ENCODE data around the gene CMIP.
A peak's percentile ranks its signal among the peaks of the same experiment; 100 is the strongest.

Gene CMIP

DNA sequence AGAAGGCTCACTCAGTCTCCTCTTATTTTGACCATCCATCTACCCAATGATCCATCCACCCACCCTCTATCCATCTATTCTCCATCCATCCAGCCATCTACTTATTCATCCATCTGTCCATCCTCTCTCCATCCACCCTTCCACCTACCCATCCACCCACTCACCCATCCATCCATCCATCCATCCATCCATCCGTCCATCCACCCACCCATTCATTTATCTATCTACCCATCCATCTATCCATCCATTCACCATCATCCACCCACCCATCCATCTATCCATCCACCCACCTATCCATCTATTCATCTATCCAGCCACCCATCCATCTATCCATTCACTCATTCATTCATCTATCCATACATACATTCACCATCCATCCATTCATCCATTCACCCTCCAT is 288.7 kb downstream of the CMIP start:
- DNase-seq, result no peak
- H3K14ac ChIP-seq (ENCODE audit: low read length), result no peak overlapping the region
- H3K79me2 ChIP-seq (ENCODE audit: control insufficient read depth, insufficient read depth, low read length, poor library complexity), result no peaks in the 10 kb centered on the region
- H4K91ac ChIP-seq (ENCODE audit: low read depth, low read length), result no peak overlapping the region
- no peak overlapping the region for H3K4ac ChIP-seq (ENCODE audit: low read depth, low read length)
- H4K12ac ChIP-seq (ENCODE audit: low read depth, low read length), result no peak overlapping the region
- no peak overlapping the region for H3K27ac ChIP-seq (ENCODE audit: low read depth, low read length)
- no peak overlapping the region for H2BK5ac ChIP-seq (ENCODE audit: low read depth, low read length, poor library complexity)
- no peak overlapping the region for H3K23ac ChIP-seq (ENCODE audit: low read length)
- no peak overlapping the region for H2AK5ac ChIP-seq (ENCODE audit: low read length)
- no peaks in the 10 kb centered on the region for H3K9me3 ChIP-seq (ENCODE audit: insufficient read depth, low read depth, low read length)
- 92% methylated on average over 1 of the region's 1 CpG for WGBS (ENCODE audit: extremely low coverage, insufficient coverage, insufficient read length)
- peaks cover 9 to 12% of the 10 kb centered on the region in 2 experiments for H3K4me1 ChIP-seq (ENCODE audit: control insufficient read depth in 1 of 2, insufficient read depth in 2 of 2, low read length in 2 of 2)
- no peak overlapping the region for H3K9ac ChIP-seq (ENCODE audit: low read length)
- H4K8ac ChIP-seq (ENCODE audit: low read depth, low read length), result no peak overlapping the region
- no peak overlapping the region for H2BK120ac ChIP-seq (ENCODE audit: insufficient read depth, low read length, poor library complexity)
- H2AFZ ChIP-seq (ENCODE audit: insufficient read depth, low read length, poor library complexity), result no peak overlapping the region
- no peak overlapping the region for H2BK12ac ChIP-seq (ENCODE audit: low read length)
- no peaks in the 10 kb centered on the region for H3K36me3 ChIP-seq (ENCODE audit: control insufficient read depth in 1 of 2, insufficient read depth in 2 of 2, low read length in 2 of 2)
- no peak overlapping the region for H3K4me3 ChIP-seq (ENCODE audit: low read depth, low read length)
- H3K18ac ChIP-seq (ENCODE audit: low read length), result no peak overlapping the region
- no peak overlapping the region for H3K4me2 ChIP-seq (ENCODE audit: low read length)
- peaks cover 11% of the 10 kb centered on the region for H3K79me1 ChIP-seq (ENCODE audit: low read length)
- H3K27me3 ChIP-seq (ENCODE audit: insufficient read depth, low read length), result no peaks in the 10 kb centered on the region

- H3K4me2 ChIP-seq (ENCODE audit: low read length), result no peak overlapping the region
- H3K23ac ChIP-seq (ENCODE audit: low read length), result no peak overlapping the region
- no peak overlapping the region for H2BK120ac ChIP-seq (ENCODE audit: insufficient read depth, low read length, poor library complexity)
- no peak overlapping the region for H2BK12ac ChIP-seq (ENCODE audit: low read length)
- DNase-seq, result no peak
- no peak overlapping the region for H3K18ac ChIP-seq (ENCODE audit: low read length)
- no peak overlapping the region for H2BK5ac ChIP-seq (ENCODE audit: low read depth, low read length, poor library complexity)
- no peak overlapping the region for H3K14ac ChIP-seq (ENCODE audit: low read length)
- peaks cover 7 to 8% of the 10 kb centered on the region in 2 experiments for H3K4me1 ChIP-seq (ENCODE audit: control insufficient read depth in 1 of 2, insufficient read depth in 2 of 2, low read length in 2 of 2)
- no peak overlapping the region for H3K9ac ChIP-seq (ENCODE audit: low read length)
- no peak overlapping the region for H3K4me3 ChIP-seq (ENCODE audit: low read depth, low read length)
- H4K8ac ChIP-seq (ENCODE audit: low read depth, low read length), result no peak overlapping the region
- H4K91ac ChIP-seq (ENCODE audit: low read depth, low read length), result no peak overlapping the region
- peaks cover 7% of the 10 kb centered on the region for H3K79me1 ChIP-seq (ENCODE audit: low read length)
- H4K12ac ChIP-seq (ENCODE audit: low read depth, low read length), result no peak overlapping the region
- no peak overlapping the region for H2AFZ ChIP-seq (ENCODE audit: insufficient read depth, low read length, poor library complexity)
- no peak overlapping the region for H3K4ac ChIP-seq (ENCODE audit: low read depth, low read length)
- H3K27me3 ChIP-seq (ENCODE audit: insufficient read depth, low read length), result no peaks in the 10 kb centered on the region
- H3K9me3 ChIP-seq (ENCODE audit: insufficient read depth, low read depth, low read length), result no peaks in the 10 kb centered on the region
- WGBS (ENCODE audit: extremely low coverage, insufficient coverage, insufficient read length), result no CpG with 5 or more reads among the region's 6 CpGs
- no peak overlapping the region for H3K27ac ChIP-seq (ENCODE audit: low read depth, low read length)
- no peaks in the 10 kb centered on the region for H3K36me3 ChIP-seq (ENCODE audit: control insufficient read depth in 1 of 2, insufficient read depth in 2 of 2, low read length in 2 of 2)
- no peak overlapping the region for H2AK5ac ChIP-seq (ENCODE audit: low read length)
- no peaks in the 10 kb centered on the region for H3K79me2 ChIP-seq (ENCODE audit: control insufficient read depth, insufficient read depth, low read length, poor library complexity)
Observed at GRCh38 chr16:81734632-81735434, 290.2 kb downstream of the CMIP start.

- H4K91ac ChIP-seq (ENCODE audit: low read depth, low read length), result peak overlapping the region; percentile 20
- DNase-seq, result peak; percentile 87 to 94
- H2BK12ac ChIP-seq (ENCODE audit: low read length), result no peak overlapping the region
- WGBS (ENCODE audit: extremely low coverage, insufficient coverage, insufficient read length), result no CpG with 5 or more reads among the region's 22 CpGs
- peak overlapping the region; percentile 25 for H4K8ac ChIP-seq (ENCODE audit: low read depth, low read length)
- H3K4me1 ChIP-seq (ENCODE audit: control insufficient read depth in 1 of 2, insufficient read depth in 2 of 2, low read length in 2 of 2), result no peaks in the 10 kb centered on the region
- no peaks in the 10 kb centered on the region for H3K36me3 ChIP-seq (ENCODE audit: control insufficient read depth in 1 of 2, insufficient read depth in 2 of 2, low read length in 2 of 2)
- no peak overlapping the region for H2BK120ac ChIP-seq (ENCODE audit: insufficient read depth, low read length, poor library complexity)
- H4K12ac ChIP-seq (ENCODE audit: low read depth, low read length), result no peak overlapping the region
- H3K9ac ChIP-seq (ENCODE audit: low read length), result no peak overlapping the region
- no peaks in the 10 kb centered on the region for H3K27me3 ChIP-seq (ENCODE audit: insufficient read depth, low read length)
- no peak overlapping the region for H3K18ac ChIP-seq (ENCODE audit: low read length)
- no peak overlapping the region for H3K23ac ChIP-seq (ENCODE audit: low read length)
- H3K4ac ChIP-seq (ENCODE audit: low read depth, low read length), result no peak overlapping the region
- H3K4me2 ChIP-seq (ENCODE audit: low read length), result peak overlapping the region; percentile 15
- no peak overlapping the region for H2BK5ac ChIP-seq (ENCODE audit: low read depth, low read length, poor library complexity)
- H3K4me3 ChIP-seq (ENCODE audit: low read depth, low read length), result no peak overlapping the region
- no peaks in the 10 kb centered on the region for H3K79me1 ChIP-seq (ENCODE audit: low read length)
- no peak overlapping the region for H3K27ac ChIP-seq (ENCODE audit: low read depth, low read length)
- no peaks in the 10 kb centered on the region for H3K9me3 ChIP-seq (ENCODE audit: insufficient read depth, low read depth, low read length)
- no peak overlapping the region for H2AFZ ChIP-seq (ENCODE audit: insufficient read depth, low read length, poor library complexity)
- H3K79me2 ChIP-seq (ENCODE audit: control insufficient read depth, insufficient read depth, low read length, poor library complexity), result no peaks in the 10 kb centered on the region
- no peak overlapping the region for H3K14ac ChIP-seq (ENCODE audit: low read length)
- no peak overlapping the region for H2AK5ac ChIP-seq (ENCODE audit: low read length)
Observed at GRCh38 chr16:81737885-81738536, 293.4 kb downstream of the CMIP start.

GRCh38 chr16:81738783-81739496 is 294.3 kb downstream of the CMIP start:
- no peak overlapping the region for H3K14ac ChIP-seq (ENCODE audit: low read length)
- no peak overlapping the region for H2BK5ac ChIP-seq (ENCODE audit: low read depth, low read length, poor library complexity)
- H4K91ac ChIP-seq (ENCODE audit: low read depth, low read length), result peak overlapping the region; percentile 32
- H3K23ac ChIP-seq (ENCODE audit: low read length), result no peak overlapping the region
- no CpG with 5 or more reads among the region's 18 CpGs for WGBS (ENCODE audit: extremely low coverage, insufficient coverage, insufficient read length)
- no peak overlapping the region for H2AFZ ChIP-seq (ENCODE audit: insufficient read depth, low read length, poor library complexity)
- no peak overlapping the region for H3K4ac ChIP-seq (ENCODE audit: low read depth, low read length)
- no peak overlapping the region for H3K4me3 ChIP-seq (ENCODE audit: low read depth, low read length)
- H3K27ac ChIP-seq (ENCODE audit: low read depth, low read length), result no peak overlapping the region
- no peak overlapping the region for H4K8ac ChIP-seq (ENCODE audit: low read depth, low read length)
- no peak overlapping the region for H2BK120ac ChIP-seq (ENCODE audit: insufficient read depth, low read length, poor library complexity)
- no peaks in the 10 kb centered on the region for H3K79me1 ChIP-seq (ENCODE audit: low read length)
- no peaks in the 10 kb centered on the region for H3K36me3 ChIP-seq (ENCODE audit: control insufficient read depth in 1 of 2, insufficient read depth in 2 of 2, low read length in 2 of 2)
- no peaks in the 10 kb centered on the region for H3K4me1 ChIP-seq (ENCODE audit: control insufficient read depth in 1 of 2, insufficient read depth in 2 of 2, low read length in 2 of 2)
- H3K4me2 ChIP-seq (ENCODE audit: low read length), result no peak overlapping the region
- no peaks in the 10 kb centered on the region for H3K9me3 ChIP-seq (ENCODE audit: insufficient read depth, low read depth, low read length)
- H3K79me2 ChIP-seq (ENCODE audit: control insufficient read depth, insufficient read depth, low read length, poor library complexity), result no peaks in the 10 kb centered on the region
- H3K9ac ChIP-seq (ENCODE audit: low read length), result no peak overlapping the region
- DNase-seq, result no peak
- no peaks in the 10 kb centered on the region for H3K27me3 ChIP-seq (ENCODE audit: insufficient read depth, low read length)
- no peak overlapping the region for H3K18ac ChIP-seq (ENCODE audit: low read length)
- no peak overlapping the region for H4K12ac ChIP-seq (ENCODE audit: low read depth, low read length)
- H2AK5ac ChIP-seq (ENCODE audit: low read length), result peak overlapping the region; percentile 42
- peak overlapping the region; percentile 42 for H2BK12ac ChIP-seq (ENCODE audit: low read length)

Data from trophoblast cell (in vitro differentiated cells and primary cell).